ENCODE measurements around the gene FAM78B.

- TF ChIP-seq CTCF (conservative IDR thresholded peaks at IDR 0.05; ENCODE audit: low read length) (no peak), EZH2phosphoT487 (IDR thresholded peaks at IDR 0.05; ENCODE audit: borderline replicate concordance) (no peak)
Observed at GRCh38 chr1:166020210-166020609, 146.6 kb downstream of the FAM78B start.
